RWPE1 (cell line): Measurements from ENCODE around the gene ANKLE1.

Source experiments
- CTCF ChIA-PET: fragments of 350-600 bp; sonication (Branson Sonifier 250); formaldehyde crosslinking; extraction: SDS; loops from one replicate; lab custom pipeline; 2021; lab: Yijun Ruan, JAX
- POLR2A ChIA-PET: fragments of 400-600 bp; formaldehyde crosslinking; extraction: SDS; loops from one replicate; lab custom pipeline; 2020; ENCODE audit warnings: antibody characterized with exemption; ENCODE audit not compliant: low non-redundant PET; lab: Yijun Ruan, JAX
- DNase-seq: peaks from one replicate; pipeline ENCODE4 v3.0.0; 2012; ENCODE audit warnings: low spot score
- H3K27ac ChIP-seq: fragments of 450-650 bp; 2 replicates; pipeline ENCODE4 v1.5.1; 2017
- TF ChIP-seq, protein P1 (sequence below): fragments of 450-650 bp; conservative IDR thresholded peaks from 2 replicates; pipeline ENCODE4 v1.5.1; 2017; ENCODE audit warnings: low read depth, mild to moderate bottlenecking

The ANKLE1 gene

DNA sequence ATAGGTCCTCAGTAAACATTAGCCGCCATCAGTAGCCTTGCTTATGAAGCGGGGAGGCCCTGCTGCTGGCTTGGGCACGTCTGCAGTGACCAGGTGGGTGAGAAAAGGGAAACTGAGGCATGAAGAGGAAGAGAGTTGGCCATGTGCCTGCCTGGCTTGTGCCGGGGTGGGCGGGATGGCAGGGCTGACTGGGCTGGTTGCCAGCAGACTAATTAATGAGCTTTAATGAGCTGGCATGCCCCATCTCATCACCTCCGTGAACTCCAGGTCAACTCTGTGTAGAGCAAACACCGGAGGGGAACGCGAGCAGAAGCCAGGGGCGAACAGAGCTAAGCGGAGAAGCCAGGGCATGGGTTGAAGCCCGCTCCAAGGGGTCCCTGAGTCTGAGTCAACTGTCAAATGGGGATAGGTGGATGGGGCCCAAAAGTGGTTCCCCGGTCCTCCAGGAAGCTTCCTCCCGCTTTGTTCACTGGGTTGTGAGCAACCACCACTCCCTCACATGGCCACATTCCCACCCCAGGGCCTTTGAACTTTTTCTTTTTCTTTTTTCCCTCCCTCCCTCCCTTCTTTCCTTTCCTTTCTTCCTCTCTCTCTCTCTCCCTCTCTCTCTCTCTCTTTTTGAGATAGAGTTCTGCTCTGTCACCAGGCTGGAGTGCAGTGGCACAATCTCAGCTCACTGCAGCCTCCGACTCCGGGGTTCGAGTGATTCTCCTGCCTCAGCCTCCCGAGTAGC lies 44.7 kb upstream of the ANKLE1 start:
- TF ChIP-seq, protein P1, sequence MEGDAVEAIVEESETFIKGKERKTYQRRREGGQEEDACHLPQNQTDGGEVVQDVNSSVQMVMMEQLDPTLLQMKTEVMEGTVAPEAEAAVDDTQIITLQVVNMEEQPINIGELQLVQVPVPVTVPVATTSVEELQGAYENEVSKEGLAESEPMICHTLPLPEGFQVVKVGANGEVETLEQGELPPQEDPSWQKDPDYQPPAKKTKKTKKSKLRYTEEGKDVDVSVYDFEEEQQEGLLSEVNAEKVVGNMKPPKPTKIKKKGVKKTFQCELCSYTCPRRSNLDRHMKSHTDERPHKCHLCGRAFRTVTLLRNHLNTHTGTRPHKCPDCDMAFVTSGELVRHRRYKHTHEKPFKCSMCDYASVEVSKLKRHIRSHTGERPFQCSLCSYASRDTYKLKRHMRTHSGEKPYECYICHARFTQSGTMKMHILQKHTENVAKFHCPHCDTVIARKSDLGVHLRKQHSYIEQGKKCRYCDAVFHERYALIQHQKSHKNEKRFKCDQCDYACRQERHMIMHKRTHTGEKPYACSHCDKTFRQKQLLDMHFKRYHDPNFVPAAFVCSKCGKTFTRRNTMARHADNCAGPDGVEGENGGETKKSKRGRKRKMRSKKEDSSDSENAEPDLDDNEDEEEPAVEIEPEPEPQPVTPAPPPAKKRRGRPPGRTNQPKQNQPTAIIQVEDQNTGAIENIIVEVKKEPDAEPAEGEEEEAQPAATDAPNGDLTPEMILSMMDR, result no peak
- ChIA-PET POLR2A (no interaction called here), CTCF (interaction anchor here (0.6 to 0.9 kb wide), 2 partner anchors 46 to 151 kb away, joined by 4 read pairs; no protein-coding TSS in a partner anchor)
- H3K27ac ChIP-seq, result peak overlapping the region; percentile 94
- no peak for DNase-seq

DNA sequence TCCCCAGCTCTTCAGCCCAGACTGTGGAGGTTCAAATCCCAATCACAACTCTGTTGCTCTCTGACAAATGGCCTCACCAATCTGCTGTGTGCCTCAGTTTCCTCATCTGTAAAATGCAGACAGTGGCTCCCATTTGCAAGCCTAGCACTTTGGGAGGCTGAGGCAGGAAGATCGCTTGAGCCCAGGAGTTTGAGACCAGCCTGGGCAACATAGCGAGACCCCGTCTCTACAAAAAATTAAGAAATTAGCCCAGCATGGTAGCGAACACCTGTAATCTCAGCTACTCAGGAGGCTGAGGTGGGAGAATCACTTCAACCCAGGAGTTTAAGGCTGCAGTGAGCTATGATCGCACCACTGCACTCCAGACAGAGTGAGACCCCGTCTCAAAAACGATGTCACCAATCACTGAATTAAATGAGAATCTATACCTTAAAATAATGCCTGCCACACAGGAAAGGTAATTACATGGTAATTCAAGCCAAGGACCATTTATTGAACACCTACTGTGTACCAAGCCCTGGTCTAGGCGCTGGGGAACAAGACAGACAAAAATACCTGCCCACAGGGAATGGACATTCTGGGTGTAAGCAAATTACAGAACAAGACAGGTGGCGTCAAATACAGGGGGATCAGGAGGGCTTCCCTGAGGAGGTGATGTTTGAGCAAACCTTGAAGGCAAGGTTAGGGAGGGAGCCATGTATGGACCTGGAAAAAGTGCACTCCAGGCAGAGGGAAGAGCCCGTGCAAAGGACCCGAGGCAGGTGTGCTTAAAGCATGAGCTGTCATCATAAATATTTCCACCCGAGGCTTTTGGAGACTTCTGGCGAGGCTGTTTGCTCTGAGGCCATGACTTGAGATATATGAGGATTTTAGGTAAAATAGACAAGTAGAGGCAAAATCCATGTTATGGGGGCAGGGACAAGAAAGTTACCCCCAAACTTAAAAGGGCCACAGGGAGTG lies 43.7 kb upstream of the ANKLE1 start:
- H3K27ac ChIP-seq, result peak overlapping the region; percentile 94
- DNase-seq, result no peak
- ChIA-PET CTCF (no interaction called here), POLR2A (interaction anchor here (0.6 kb wide), 1 partner anchor 34 kb away, joined by 5 read pairs; no protein-coding TSS in a partner anchor)
- TF ChIP-seq, protein P1, result no peak

DNA sequence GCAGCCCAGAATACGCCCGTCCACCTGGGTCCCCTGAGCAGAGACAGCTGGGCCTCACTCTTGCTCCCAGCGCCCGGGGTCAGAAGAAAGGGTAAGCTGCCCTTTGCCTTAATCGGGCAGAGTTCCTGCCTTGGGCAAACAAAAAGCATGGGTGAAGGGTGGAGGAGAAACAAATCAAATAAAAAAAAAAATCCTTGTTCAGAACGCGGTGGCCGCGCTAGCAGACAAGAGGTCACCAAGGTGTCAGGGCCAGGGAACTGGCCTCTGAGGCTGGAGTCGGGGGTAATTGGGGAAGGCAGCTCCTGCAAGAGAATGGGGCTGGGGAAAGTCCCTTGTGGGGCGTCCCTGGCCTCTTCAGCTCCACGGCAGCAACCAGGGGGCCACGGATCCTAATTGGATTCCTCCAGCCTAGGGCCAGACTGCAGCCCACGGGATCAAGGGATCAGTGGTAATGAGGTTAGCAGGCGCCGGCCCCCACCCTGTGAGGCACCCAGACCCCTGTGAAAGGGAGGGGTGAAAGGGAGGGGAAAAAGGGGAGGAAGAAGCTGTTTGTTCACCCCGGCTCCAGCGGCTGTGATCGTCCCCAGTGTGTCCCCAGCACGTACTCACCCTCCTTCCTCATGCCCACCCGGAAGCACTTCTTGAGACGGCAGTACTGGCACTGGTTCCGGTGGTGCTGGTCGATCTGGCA lies 41.5 kb upstream of the ANKLE1 start:
- POLR2A ChIA-PET, result interaction anchor here (1.4 kb wide), 1 partner anchor 15 kb away, joined by 3 read pairs; no protein-coding TSS in a partner anchor
- no peak for DNase-seq
- CTCF ChIA-PET, result no interaction called here
- H3K27ac ChIP-seq, result peak overlapping the region; percentile 89
- TF ChIP-seq, protein P1, result no peak

DNA sequence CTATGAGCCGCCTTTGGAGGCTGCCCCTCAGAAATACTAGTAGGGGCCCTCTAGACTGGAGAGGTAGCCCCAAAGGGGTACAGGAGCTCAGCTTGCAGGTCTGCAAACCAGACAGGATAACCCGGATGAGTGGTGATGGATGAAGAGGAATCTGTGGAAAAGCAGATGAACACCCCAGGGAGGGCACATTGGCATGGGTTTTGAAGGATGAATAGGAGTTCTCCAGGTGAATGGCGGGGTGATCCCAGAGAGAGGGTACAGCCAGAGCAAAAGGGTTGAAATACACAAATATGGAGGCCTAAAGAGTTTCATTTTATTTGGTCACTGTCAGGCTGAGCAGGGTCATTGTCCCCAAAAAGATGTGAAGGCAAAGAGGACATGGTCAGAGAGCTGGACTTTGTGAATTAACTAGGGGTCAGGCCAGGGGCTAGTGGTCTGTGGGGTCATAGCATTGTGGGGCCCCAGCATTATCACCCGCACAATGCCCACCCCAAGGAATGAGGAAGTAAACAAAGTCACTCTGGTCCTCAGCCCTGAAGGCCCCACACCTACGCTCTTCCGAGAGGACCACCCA lies 40.8 kb upstream of the ANKLE1 start:
- DNase-seq, result no peak
- CTCF ChIA-PET, result no interaction called here
- peak overlapping the region; percentile 89 for H3K27ac ChIP-seq
- TF ChIP-seq, protein P1, result no peak
- POLR2A ChIA-PET, result interaction anchor here (1.4 kb wide), 1 partner anchor 14 kb away, joined by 3 read pairs; no protein-coding TSS in a partner anchor

DNA sequence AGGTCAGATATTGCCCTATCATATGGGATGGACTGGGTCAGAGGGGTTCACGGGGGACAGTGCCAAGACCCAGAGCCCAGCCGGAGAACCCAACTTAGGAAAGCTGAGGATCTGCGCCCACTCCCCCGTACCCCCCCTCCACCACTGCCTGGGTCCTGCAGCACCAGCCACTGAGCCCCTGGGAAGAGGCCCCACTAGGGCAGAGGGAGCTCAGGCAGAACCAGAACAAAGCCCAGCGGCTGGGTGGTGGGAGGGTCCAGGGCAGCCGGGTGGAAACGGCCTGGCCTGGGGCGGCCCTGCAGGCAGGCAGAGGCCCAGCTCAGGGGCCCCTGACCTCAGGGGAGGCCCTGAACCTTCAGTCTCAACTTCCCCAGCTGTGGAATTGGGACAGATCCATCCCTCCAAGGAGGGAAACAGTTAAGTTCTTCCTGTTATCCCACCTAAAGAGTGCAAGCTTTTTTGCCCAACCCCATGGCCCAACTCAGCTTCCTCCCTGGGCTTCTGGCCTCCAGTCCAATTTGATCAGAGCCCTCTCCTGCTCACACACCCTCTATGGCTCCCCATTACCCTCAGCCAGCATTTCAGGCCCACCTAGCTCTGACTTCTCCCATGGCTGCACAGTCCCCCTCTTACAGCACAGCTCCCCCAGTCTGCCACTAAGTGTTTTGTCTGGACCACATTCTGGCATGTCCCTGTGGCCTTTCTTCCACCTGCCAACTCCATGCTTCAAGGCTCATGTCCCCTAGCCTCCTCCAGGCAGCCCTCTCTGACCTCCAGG lies 39.1 kb upstream of the ANKLE1 start:
- peak overlapping the region; percentile 89 for H3K27ac ChIP-seq
- DNase-seq, result no peak
- CTCF ChIA-PET, result interaction anchor here (0.6 to 1.7 kb wide), 6 partner anchors 16 to 1633 kb away, joined by 3 to 6 read pairs (median 3); no protein-coding TSS in a partner anchor
- POLR2A ChIA-PET, result interaction anchor here (0.6 kb wide), 1 partner anchor 568 kb away, joined by 3 read pairs; no protein-coding TSS in a partner anchor
- TF ChIP-seq, protein P1, result no peak
